ENCODE data around the gene NSRP1. TPM values are rescaled to one million over a fixed set of nuclear protein-coding genes. Genes with fewer than 3 reads are reported as not detected.

The NSRP1 gene
- total and polyA plus RNA-seq, 2 donors (not counting 3 experiments of a cell fraction or from before 2014, with no cell fraction given), result 11.2 to 29.1 TPM

DNA sequence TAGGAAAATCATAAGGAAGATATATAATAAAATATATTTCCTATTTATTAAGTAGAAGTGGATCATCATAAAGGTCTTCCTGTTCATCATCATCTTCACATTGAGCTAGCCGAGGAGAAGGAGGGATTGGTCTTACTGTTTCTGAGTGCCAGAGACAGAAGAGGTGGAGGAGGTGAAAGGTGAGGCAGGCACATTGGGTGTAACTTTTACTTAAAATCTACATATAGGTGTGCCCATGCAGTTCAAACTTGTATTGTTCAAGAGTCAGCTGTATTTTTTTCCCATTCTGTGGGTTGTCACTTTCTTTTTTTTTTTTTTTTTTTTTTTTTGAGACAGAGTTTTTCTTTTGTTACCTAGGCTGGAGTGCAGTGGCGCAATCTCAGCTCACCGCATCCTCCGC lies 34.9 kb downstream of the NSRP1 start:
- Histone ChIP-seq H3K9me1 (replicated peaks; ENCODE audit: control insufficient read depth, extremely low read depth, insufficient read depth, low read length) (peaks cover 2% of the 10 kb centered on the region), H3K79me2 (ENCODE audit: control insufficient read depth, insufficient read depth, low read length) (peaks cover 52% of the 10 kb centered on the region), H3K4me1 (ENCODE audit: control insufficient read depth, extremely low read depth, insufficient read depth, low read length) (no peaks in the 10 kb centered on the region), H4K20me1 (replicated peaks; ENCODE audit: control insufficient read depth, extremely low read depth, insufficient read depth, low read length) (no peaks in the 10 kb centered on the region), H3K4me3 (replicated peaks in 1 of 3; ENCODE audit: insufficient read depth in 1 of 3, low read depth in 1 of 3, low read length in 3 of 3) (no peak overlapping the region), H3K27ac (ENCODE audit: insufficient read depth, low read depth, low read length) (no peak overlapping the region), H2AFZ (ENCODE audit: low read depth, low read length) (no peak overlapping the region), H3K9ac (replicated peaks; ENCODE audit: extremely low read depth, insufficient read depth, low read length) (no peak overlapping the region), H3K4me2 (ENCODE audit: insufficient read depth, low read length) (no peak overlapping the region), H3K9me3 (replicated peaks; ENCODE audit: control insufficient read depth, insufficient read depth, low read length) (no peaks in the 10 kb centered on the region), H3K36me3 (ENCODE audit: control insufficient read depth in 2 of 2, extremely low read depth in 1 of 2, insufficient read depth in 2 of 2, low read length in 2 of 2) (no peaks in the 10 kb centered on the region), H3K27me3 (ENCODE audit: control insufficient read depth in 2 of 2, insufficient read depth in 2 of 2, low read length in 2 of 2) (no peaks in the 10 kb centered on the region)
- TF ChIP-seq, protein P1, sequence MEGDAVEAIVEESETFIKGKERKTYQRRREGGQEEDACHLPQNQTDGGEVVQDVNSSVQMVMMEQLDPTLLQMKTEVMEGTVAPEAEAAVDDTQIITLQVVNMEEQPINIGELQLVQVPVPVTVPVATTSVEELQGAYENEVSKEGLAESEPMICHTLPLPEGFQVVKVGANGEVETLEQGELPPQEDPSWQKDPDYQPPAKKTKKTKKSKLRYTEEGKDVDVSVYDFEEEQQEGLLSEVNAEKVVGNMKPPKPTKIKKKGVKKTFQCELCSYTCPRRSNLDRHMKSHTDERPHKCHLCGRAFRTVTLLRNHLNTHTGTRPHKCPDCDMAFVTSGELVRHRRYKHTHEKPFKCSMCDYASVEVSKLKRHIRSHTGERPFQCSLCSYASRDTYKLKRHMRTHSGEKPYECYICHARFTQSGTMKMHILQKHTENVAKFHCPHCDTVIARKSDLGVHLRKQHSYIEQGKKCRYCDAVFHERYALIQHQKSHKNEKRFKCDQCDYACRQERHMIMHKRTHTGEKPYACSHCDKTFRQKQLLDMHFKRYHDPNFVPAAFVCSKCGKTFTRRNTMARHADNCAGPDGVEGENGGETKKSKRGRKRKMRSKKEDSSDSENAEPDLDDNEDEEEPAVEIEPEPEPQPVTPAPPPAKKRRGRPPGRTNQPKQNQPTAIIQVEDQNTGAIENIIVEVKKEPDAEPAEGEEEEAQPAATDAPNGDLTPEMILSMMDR (IDR thresholded peaks at IDR 0.05; ENCODE audit: extremely low read depth in 1 of 2, insufficient read depth in 1 of 2, low read depth in 1 of 2, low read length in 2 of 2), result no peak
- TF ChIP-seq, protein P2, sequence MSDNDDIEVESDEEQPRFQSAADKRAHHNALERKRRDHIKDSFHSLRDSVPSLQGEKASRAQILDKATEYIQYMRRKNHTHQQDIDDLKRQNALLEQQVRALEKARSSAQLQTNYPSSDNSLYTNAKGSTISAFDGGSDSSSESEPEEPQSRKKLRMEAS (IDR thresholded peaks at IDR 0.05; ENCODE audit: insufficient read depth, insufficient read length), result no peak
- TF ChIP-seq POLR2AphosphoS5 (IDR thresholded peaks at IDR 0.05; ENCODE audit: insufficient read depth, low read depth, low read length) (no peak), EZH2 (IDR thresholded peaks at IDR 0.05; ENCODE audit: borderline replicate concordance, low read depth, low read length, severe bottlenecking) (no peak), GATA2 (IDR thresholded peaks at IDR 0.05; ENCODE audit: insufficient read depth, insufficient read length, low read depth, low read length) (no peak), MYC (IDR thresholded peaks at IDR 0.05; ENCODE audit: low read depth, low read length) (no peak), FOS (IDR thresholded peaks at IDR 0.05; ENCODE audit: borderline replicate concordance, insufficient read depth, low read length) (no peak)
- POLR2A ChIA-PET, result interaction anchor here (0.6 kb wide), 2 partner anchors 9 to 10 kb away, joined by 3 to 5 read pairs; no protein-coding TSS in a partner anchor
- dilution Hi-C loops (cut with MboI; ENCODE audit: extremely low pct_ligation_motif_present, low sequenced_read_pairs), result no loop called here
- intact Hi-C loops (cut with micrococcal nuclease), result no loop called here
- BruUV-seq (replicated peaks), result no TSS peak
- CTCF ChIA-PET, result interaction anchor here (0.6 to 2.1 kb wide), 6 partner anchors 10 to 438 kb away, joined by 3 to 8 read pairs (median 6); no protein-coding TSS in a partner anchor
- no peak for DNase-seq (ENCODE audit: low read depth, low spot score)
- FAIRE-seq, result no peak

Measured in endothelial cell of umbilical vein (primary cell).